ENCODE results near the gene C5orf46. TPM values are rescaled to one million over a fixed set of nuclear protein-coding genes. Genes with fewer than 3 reads are reported as not detected.

Gene C5orf46
- total and polyA plus RNA-seq, 2 donors (not counting 3 experiments of a cell fraction or from before 2014, with no cell fraction given) = 0.66 TPM; not detected in 1

- H3K4me3 ChIP-seq (replicated peaks in 1 of 3; ENCODE audit: insufficient read depth in 1 of 3, low read depth in 1 of 3, low read length in 3 of 3) = no peak overlapping the region
- no peak overlapping the region for H3K4me2 ChIP-seq (ENCODE audit: insufficient read depth, low read length)
- no peak overlapping the region for H3K27ac ChIP-seq (ENCODE audit: insufficient read depth, low read depth, low read length)
- H3K4me1 ChIP-seq (ENCODE audit: control insufficient read depth, extremely low read depth, insufficient read depth, low read length) = no peaks in the 10 kb centered on the region
- FAIRE-seq (no peak), DNase-seq (ENCODE audit: low read depth, low spot score) (no peak)
- POLR2A ChIA-PET = no interaction called here
- BruUV-seq (replicated peaks) = no TSS peak
- no peaks in the 10 kb centered on the region for H3K9me1 ChIP-seq (replicated peaks; ENCODE audit: control insufficient read depth, extremely low read depth, insufficient read depth, low read length)
- no peak overlapping the region for H3K9ac ChIP-seq (replicated peaks; ENCODE audit: extremely low read depth, insufficient read depth, low read length)
- H3K27me3 ChIP-seq (ENCODE audit: control insufficient read depth in 2 of 2, insufficient read depth in 2 of 2, low read length in 2 of 2) = no peaks in the 10 kb centered on the region
- H3K9me3 ChIP-seq (replicated peaks; ENCODE audit: control insufficient read depth, insufficient read depth, low read length) = no peaks in the 10 kb centered on the region
- H2AFZ ChIP-seq (ENCODE audit: low read depth, low read length) = no peak overlapping the region
- TF ChIP-seq POLR2AphosphoS5 (IDR thresholded peaks at IDR 0.05; ENCODE audit: insufficient read depth, low read depth, low read length) = no peak
- no peak for TF ChIP-seq MYC (IDR thresholded peaks at IDR 0.05; ENCODE audit: low read depth, low read length)
- TF ChIP-seq EZH2 (IDR thresholded peaks at IDR 0.05; ENCODE audit: borderline replicate concordance, low read depth, low read length, severe bottlenecking) = no peak
- TF ChIP-seq FOS (IDR thresholded peaks at IDR 0.05; ENCODE audit: borderline replicate concordance, insufficient read depth, low read length) = no peak
- TF ChIP-seq MAX (IDR thresholded peaks at IDR 0.05; ENCODE audit: insufficient read depth, insufficient read length) = no peak
- TF ChIP-seq GATA2 (IDR thresholded peaks at IDR 0.05; ENCODE audit: insufficient read depth, insufficient read length, low read depth, low read length) = no peak
- TF ChIP-seq CTCF (IDR thresholded peaks at IDR 0.05; ENCODE audit: extremely low read depth in 1 of 2, insufficient read depth in 1 of 2, low read depth in 1 of 2, low read length in 2 of 2) = no peak
- TF ChIP-seq JUN (IDR thresholded peaks at IDR 0.05; ENCODE audit: borderline replicate concordance, insufficient read depth, insufficient read length, low read depth) = no peak
- intact Hi-C loops (cut with micrococcal nuclease) (loop anchor here (2.0 to 10.0 kb wide), 2 partner anchors 261 to 515 kb away; no protein-coding TSS in a partner anchor), dilution Hi-C loops (cut with MboI; ENCODE audit: extremely low pct_ligation_motif_present, low sequenced_read_pairs) (no loop called here)
- CTCF ChIA-PET = interaction anchor here (1.2 to 12.6 kb wide), 8 partner anchors 12 to 871 kb away, joined by 3 to 170 read pairs (median 9); no protein-coding TSS in a partner anchor
- no peaks in the 10 kb centered on the region for H3K79me2 ChIP-seq (ENCODE audit: control insufficient read depth, insufficient read depth, low read length)
- H3K36me3 ChIP-seq (ENCODE audit: control insufficient read depth in 2 of 2, extremely low read depth in 1 of 2, insufficient read depth in 2 of 2, low read length in 2 of 2) = no peaks in the 10 kb centered on the region
- no peaks in the 10 kb centered on the region for H4K20me1 ChIP-seq (replicated peaks; ENCODE audit: control insufficient read depth, extremely low read depth, insufficient read depth, low read length)
Observed at GRCh38 chr5:147859962-147860640, 46.2 kb downstream of the C5orf46 start.

Data from endothelial cell of umbilical vein (primary cell).